GM12878 (cell line): ENCODE data around the gene ACTL6B.

Experiments
- ESRRA ChIP-seq: IDR thresholded peaks from 2 replicates; pipeline ENCODE4 v1.6.1; 2012; ENCODE audit warnings: mild to moderate bottlenecking, low read length, improper control_type of control experiment
- RBBP5 ChIP-seq: fragments of 200-600 bp; sonication (generic); conservative IDR thresholded peaks from 2 replicates; pipeline ENCODE4 v1.6.1; 2016
- YY1 ChIP-seq: IDR thresholded peaks from 2 replicates; pipeline ENCODE4 v1.6.1; 2011; ENCODE audit warnings: low read depth, mild to moderate bottlenecking, low read length
- TF ChIP-seq, protein P1 (sequence below), 3 experiments: IDR thresholded peaks in 2 of 3; conservative IDR thresholded peaks in 1 of 3; 2 replicates each; pipeline ENCODE4 v1.5.1; 2011; ENCODE audit warnings: low read depth in 3 of 3, low read length in 3 of 3, mild to moderate bottlenecking in 3 of 3, control low read depth in 2 of 3, moderate library complexity in 2 of 3, inconsistent platforms in 1 of 3, mixed read lengths in 1 of 3; ENCODE audit not compliant: control insufficient read depth in 2 of 3, insufficient read depth in 1 of 3; ENCODE audit errors: extremely low read depth in 1 of 3

DNA sequence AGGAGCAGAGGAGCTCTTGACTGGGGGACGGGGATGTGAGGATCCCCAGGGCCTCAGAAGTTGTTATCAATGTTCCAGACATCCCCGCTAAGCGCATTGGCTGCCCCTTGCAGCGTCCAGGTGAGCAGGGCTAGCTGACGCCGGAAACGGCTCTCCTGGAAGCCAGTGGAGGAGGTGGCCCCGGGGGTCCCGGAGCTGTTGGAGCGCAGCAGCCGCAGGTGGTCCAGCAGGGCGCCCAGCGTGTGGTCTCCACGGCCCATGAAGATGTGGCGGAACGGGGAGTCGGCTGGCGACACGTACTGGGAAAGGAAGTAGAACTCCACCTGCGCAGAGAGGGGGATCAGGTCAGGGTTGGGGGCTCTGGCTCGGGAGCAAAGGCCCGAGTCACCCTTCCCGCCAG lies 35.4 kb downstream of the ACTL6B start:
- no peak for TF ChIP-seq ESRRA
- TF ChIP-seq YY1: no peak
- TF ChIP-seq, protein P1, sequence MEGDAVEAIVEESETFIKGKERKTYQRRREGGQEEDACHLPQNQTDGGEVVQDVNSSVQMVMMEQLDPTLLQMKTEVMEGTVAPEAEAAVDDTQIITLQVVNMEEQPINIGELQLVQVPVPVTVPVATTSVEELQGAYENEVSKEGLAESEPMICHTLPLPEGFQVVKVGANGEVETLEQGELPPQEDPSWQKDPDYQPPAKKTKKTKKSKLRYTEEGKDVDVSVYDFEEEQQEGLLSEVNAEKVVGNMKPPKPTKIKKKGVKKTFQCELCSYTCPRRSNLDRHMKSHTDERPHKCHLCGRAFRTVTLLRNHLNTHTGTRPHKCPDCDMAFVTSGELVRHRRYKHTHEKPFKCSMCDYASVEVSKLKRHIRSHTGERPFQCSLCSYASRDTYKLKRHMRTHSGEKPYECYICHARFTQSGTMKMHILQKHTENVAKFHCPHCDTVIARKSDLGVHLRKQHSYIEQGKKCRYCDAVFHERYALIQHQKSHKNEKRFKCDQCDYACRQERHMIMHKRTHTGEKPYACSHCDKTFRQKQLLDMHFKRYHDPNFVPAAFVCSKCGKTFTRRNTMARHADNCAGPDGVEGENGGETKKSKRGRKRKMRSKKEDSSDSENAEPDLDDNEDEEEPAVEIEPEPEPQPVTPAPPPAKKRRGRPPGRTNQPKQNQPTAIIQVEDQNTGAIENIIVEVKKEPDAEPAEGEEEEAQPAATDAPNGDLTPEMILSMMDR (IDR thresholded peaks at IDR 0.05 in 2 of 3, conservative IDR thresholded peaks at IDR 0.05 in 1 of 3; ENCODE audit: control insufficient read depth in 2 of 3, extremely low read depth in 1 of 3, insufficient read depth in 1 of 3, low read depth in 3 of 3, low read length in 3 of 3): no peak
- TF ChIP-seq RBBP5: no peak
